Measurements from ENCODE around the gene C17orf107. TPM values are rescaled to one million over a fixed set of nuclear protein-coding genes. Genes with fewer than 3 reads are reported as not detected.
"Not testable (repeated sequence)": the region's sequence is repeated elsewhere in the genome, so short reads cannot be mapped to it uniquely, and the experiment has no call there.

The C17orf107 gene
- polyA plus RNA-seq, 1 experiment = 1.0 TPM

- ChIA-PET CTCF (no interaction called here), POLR2A (no interaction called here)
- no peak for TF ChIP-seq CTCF (IDR thresholded peaks at IDR 0.05; ENCODE audit: low read depth, low read length)
- Histone ChIP-seq H3K4me3 (ENCODE audit: low read depth, low read length) (no peak overlapping the region), H3K9me3 (ENCODE audit: control insufficient read depth, insufficient read depth, low read length) (no peaks in the 10 kb centered on the region), H3K27me3 (ENCODE audit: control insufficient read depth, insufficient read depth, low read length) (no peaks in the 10 kb centered on the region), H3K27ac (ENCODE audit: low read depth, low read length) (no peak overlapping the region)
- DNase-seq (ENCODE audit: low read depth, low spot score) = no peak
Observed at GRCh38 chr17:4853208-4853671, 46.1 kb upstream of the C17orf107 start.

- no peaks in the 10 kb centered on the region for H3K9me3 ChIP-seq (ENCODE audit: control insufficient read depth, insufficient read depth, low read length)
- ChIA-PET CTCF (interaction anchor here (0.6 kb wide), 1 partner anchor 141 kb away, joined by 4 read pairs; no protein-coding TSS in a partner anchor), POLR2A (no interaction called here)
- H3K4me3 ChIP-seq (ENCODE audit: low read depth, low read length) = no peak overlapping the region
- H3K27ac ChIP-seq (ENCODE audit: low read depth, low read length) = no peak overlapping the region
- no peaks in the 10 kb centered on the region for H3K27me3 ChIP-seq (ENCODE audit: control insufficient read depth, insufficient read depth, low read length)
- no peak for TF ChIP-seq CTCF (IDR thresholded peaks at IDR 0.05; ENCODE audit: low read depth, low read length)
- peak; percentile 10 for DNase-seq (ENCODE audit: low read depth, low spot score)
Observed at GRCh38 chr17:4854111-4854681, 45.1 kb upstream of the C17orf107 start.

- ChIA-PET CTCF (interaction anchor here (0.7 kb wide), 1 partner anchor 46 kb away, joined by 4 read pairs; no protein-coding TSS in a partner anchor), POLR2A (no interaction called here)
- no peaks in the 10 kb centered on the region for H3K27me3 ChIP-seq (ENCODE audit: control insufficient read depth, insufficient read depth, low read length)
- H3K4me3 ChIP-seq (ENCODE audit: low read depth, low read length) = no peak overlapping the region
- H3K9me3 ChIP-seq (ENCODE audit: control insufficient read depth, insufficient read depth, low read length) = no peaks in the 10 kb centered on the region
- no peak for DNase-seq (ENCODE audit: low read depth, low spot score)
- H3K27ac ChIP-seq (ENCODE audit: low read depth, low read length) = no peak overlapping the region
- TF ChIP-seq CTCF (IDR thresholded peaks at IDR 0.05; ENCODE audit: low read depth, low read length) = no peak
Observed at GRCh38 chr17:4856271-4856936, 42.9 kb upstream of the C17orf107 start.

- no peak for DNase-seq (ENCODE audit: low read depth, low spot score)
- Histone ChIP-seq H3K27me3 (ENCODE audit: control insufficient read depth, insufficient read depth, low read length) (no peaks in the 10 kb centered on the region), H3K4me3 (ENCODE audit: low read depth, low read length) (no peak overlapping the region), H3K27ac (ENCODE audit: low read depth, low read length) (no peak overlapping the region), H3K9me3 (ENCODE audit: control insufficient read depth, insufficient read depth, low read length) (no peaks in the 10 kb centered on the region)
- ChIA-PET POLR2A (interaction anchor here (0.6 kb wide), 1 partner anchor 55 kb away, joined by 8 read pairs; no protein-coding TSS in a partner anchor), CTCF (interaction anchor here (1.1 kb wide), 1 partner anchor 41 kb away, joined by 3 read pairs; no protein-coding TSS in a partner anchor)
- TF ChIP-seq CTCF (IDR thresholded peaks at IDR 0.05; ENCODE audit: low read depth, low read length) = no peak
Observed at GRCh38 chr17:4856937-4857314, 42.4 kb upstream of the C17orf107 start.

- not testable (repeated sequence) for H3K27me3 ChIP-seq (ENCODE audit: control insufficient read depth, insufficient read depth, low read length); H3K27ac ChIP-seq (ENCODE audit: low read depth, low read length); DNase-seq (ENCODE audit: low read depth, low spot score); H3K4me3 ChIP-seq (ENCODE audit: low read depth, low read length); H3K9me3 ChIP-seq (ENCODE audit: control insufficient read depth, insufficient read depth, low read length)
- ChIA-PET POLR2A (interaction anchor here (0.5 to 0.6 kb wide), 3 partner anchors 27 to 244 kb away, joined by 4 to 8 read pairs (median 8); no protein-coding TSS in a partner anchor), CTCF (interaction anchor here (0.7 to 1.5 kb wide), 5 partner anchors 19 to 68 kb away, joined by 3 to 7 read pairs (median 3); no protein-coding TSS in a partner anchor)
Observed at GRCh38 chr17:4857347-4857746, 42.0 kb upstream of the C17orf107 start.

Measured in AG04450 (cell line).